Ectodermal cell (in vitro differentiated cells): ENCODE measurements around the gene CDYL.
"Not testable (repeated sequence)": the region's sequence is repeated elsewhere in the genome, so short reads cannot be mapped to it uniquely, and the experiment has no call there.

Source experiments
- H3K27ac ChIP-seq: 2 replicates; pipeline ENCODE4 v1.7.0; 2013; ENCODE audit warnings: mild to moderate bottlenecking, low read depth, low read length; ENCODE audit not compliant: insufficient read depth, poor library complexity, severe bottlenecking
- H3K27me3 ChIP-seq: 2 replicates; pipeline ENCODE4 v1.7.0; 2013; ENCODE audit warnings: mild to moderate bottlenecking, low read length; ENCODE audit not compliant: insufficient read depth, control insufficient read depth, poor library complexity, severe bottlenecking
- H3K36me3 ChIP-seq: one replicate; pipeline ENCODE4 v1.7.0; 2013; ENCODE audit warnings: low read length; ENCODE audit not compliant: control insufficient read depth, insufficient read depth
- H3K4me1 ChIP-seq: one replicate; pipeline ENCODE4 v1.7.0; 2013; ENCODE audit warnings: low read length; ENCODE audit not compliant: control insufficient read depth, insufficient read depth
- H3K4me3 ChIP-seq: 2 replicates; pipeline ENCODE4 v1.7.0; 2013; ENCODE audit warnings: low read depth, low read length, control low read depth; ENCODE audit not compliant: insufficient read depth
- H3K9me3 ChIP-seq: 2 replicates; pipeline ENCODE4 v1.7.0; 2013; ENCODE audit warnings: mild to moderate bottlenecking, low read length, moderate library complexity; ENCODE audit not compliant: control insufficient read depth
- WGBS, 2 experiments: methylation state at CpG; one replicate each; pipeline ENCODE4 v1.1.7; 2013; ENCODE audit warnings: missing lambda C conversion rate in 2 of 2; 5-methylcytosine and 5-hydroxymethylcytosine counted together

The CDYL gene

GRCh38 chr6:4829089-4829488 is 52.9 kb downstream of the CDYL start:
- Histone ChIP-seq H3K4me3 (no peak overlapping the region), H3K4me1 (no peaks in the 10 kb centered on the region), H3K27me3 (no peaks in the 10 kb centered on the region), H3K36me3 (peaks cover 5% of the 10 kb centered on the region), H3K27ac (no peak overlapping the region), H3K9me3 (peaks cover 7% of the 10 kb centered on the region)

DNA sequence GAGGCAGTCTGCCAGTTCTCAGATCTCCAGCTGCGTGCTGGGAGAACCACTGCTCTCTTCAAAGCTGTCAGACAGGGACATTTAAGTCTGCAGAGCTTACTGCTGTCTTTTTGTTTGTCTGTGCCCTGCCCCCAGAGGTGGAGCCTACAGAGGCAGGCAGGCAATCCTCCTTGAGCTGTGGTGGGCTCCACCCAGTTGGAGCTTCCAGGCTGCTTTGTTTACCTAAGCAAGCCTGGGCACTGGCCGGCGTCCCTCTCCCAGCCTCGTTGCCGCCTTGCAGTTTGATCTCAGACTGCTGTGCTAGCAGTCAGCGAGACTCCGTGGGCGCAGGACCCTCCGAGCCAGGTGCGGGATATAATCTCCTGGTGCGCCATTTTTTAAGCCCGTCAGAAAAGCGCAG is 59.3 kb downstream of the CDYL start:
- H3K27ac ChIP-seq, result not testable (repeated sequence)

DNA sequence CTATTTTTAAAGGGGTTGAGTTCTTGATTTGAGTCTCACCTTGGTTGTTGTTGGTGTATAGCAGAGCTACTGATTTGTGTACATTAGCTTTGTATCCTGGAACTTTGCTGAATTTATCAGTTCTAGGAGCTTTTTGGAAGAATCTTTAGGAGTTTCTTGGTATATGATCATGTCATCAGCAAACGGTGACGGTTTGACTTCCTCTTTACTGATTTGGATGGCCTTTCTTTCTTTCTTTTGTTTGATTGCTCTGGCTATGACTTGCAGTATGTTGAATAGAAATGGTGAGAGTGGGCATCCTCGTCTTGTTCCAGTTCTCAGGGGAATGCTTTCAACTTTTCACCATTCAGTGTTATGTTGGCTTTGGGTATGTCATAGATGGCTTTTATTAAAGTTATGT is 64.0 kb downstream of the CDYL start:
- Histone ChIP-seq H3K27ac (no peak overlapping the region), H3K9me3 (peaks cover 6% of the 10 kb centered on the region), H3K36me3 (peaks cover 6% of the 10 kb centered on the region), H3K27me3 (no peaks in the 10 kb centered on the region), H3K4me1 (no peaks in the 10 kb centered on the region), H3K4me3 (no peak overlapping the region)
- WGBS, 2 experiments, result 81 to 91% methylated on average over 3 of the region's 3 CpGs

More for the DNA sequence above, 59.3 kb downstream of the CDYL start:
- 90 to 96% methylated on average over 12 to 13 of the region's 13 CpGs for WGBS, 2 experiments
- not testable (repeated sequence) for H3K4me3 ChIP-seq, H3K36me3 ChIP-seq, H3K4me1 ChIP-seq, H3K27me3 ChIP-seq, H3K9me3 ChIP-seq

GRCh38 chr6:4844108-4844507 is 67.9 kb downstream of the CDYL start:
- peaks cover 6% of the 10 kb centered on the region for H3K36me3 ChIP-seq
- H3K4me1 ChIP-seq, result peaks cover 11% of the 10 kb centered on the region
- H3K27ac ChIP-seq, result no peak overlapping the region
- peaks cover 14% of the 10 kb centered on the region for H3K9me3 ChIP-seq
- no peak overlapping the region for H3K4me3 ChIP-seq
- 91 to 94% methylated on average over 7 of the region's 7 CpGs for WGBS, 2 experiments
- H3K27me3 ChIP-seq, result no peaks in the 10 kb centered on the region

DNA sequence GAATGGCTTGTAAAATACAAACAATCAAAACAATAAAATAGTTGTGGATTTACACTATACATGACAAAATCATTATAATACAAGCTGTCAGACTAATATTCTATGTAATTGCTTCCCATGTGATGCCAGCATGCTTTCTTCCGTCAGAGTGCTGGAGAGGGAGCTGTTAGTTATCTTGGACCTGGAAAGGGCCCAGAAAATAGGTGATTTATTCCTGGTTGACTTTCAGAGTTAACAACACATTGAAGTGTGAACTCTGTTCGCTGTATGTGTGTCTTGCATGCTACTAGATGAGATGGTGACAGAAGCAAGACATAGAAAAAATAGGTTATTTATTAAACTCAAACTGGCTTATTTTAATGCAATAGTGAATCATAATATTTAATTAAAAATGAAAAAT is 70.2 kb downstream of the CDYL start:
- no peak overlapping the region for H3K4me3 ChIP-seq
- peaks cover 11% of the 10 kb centered on the region for H3K4me1 ChIP-seq
- peaks cover 14% of the 10 kb centered on the region for H3K9me3 ChIP-seq
- no peak overlapping the region for H3K27ac ChIP-seq
- WGBS, 2 experiments, result 92% methylated on average over 2 of the region's 2 CpGs
- H3K36me3 ChIP-seq, result peaks cover 6% of the 10 kb centered on the region
- H3K27me3 ChIP-seq, result no peaks in the 10 kb centered on the region

- H3K27me3 ChIP-seq, result no peaks in the 10 kb centered on the region
- H3K9me3 ChIP-seq, result peaks cover 14% of the 10 kb centered on the region
- WGBS, 2 experiments, result 55 to 65% methylated on average over 7 of the region's 7 CpGs
- no peak overlapping the region for H3K27ac ChIP-seq
- H3K4me1 ChIP-seq, result peaks cover 11% of the 10 kb centered on the region
- H3K36me3 ChIP-seq, result peaks cover 6% of the 10 kb centered on the region
- no peak overlapping the region for H3K4me3 ChIP-seq
Observed at GRCh38 chr6:4848382-4849068, 72.3 kb downstream of the CDYL start.

DNA sequence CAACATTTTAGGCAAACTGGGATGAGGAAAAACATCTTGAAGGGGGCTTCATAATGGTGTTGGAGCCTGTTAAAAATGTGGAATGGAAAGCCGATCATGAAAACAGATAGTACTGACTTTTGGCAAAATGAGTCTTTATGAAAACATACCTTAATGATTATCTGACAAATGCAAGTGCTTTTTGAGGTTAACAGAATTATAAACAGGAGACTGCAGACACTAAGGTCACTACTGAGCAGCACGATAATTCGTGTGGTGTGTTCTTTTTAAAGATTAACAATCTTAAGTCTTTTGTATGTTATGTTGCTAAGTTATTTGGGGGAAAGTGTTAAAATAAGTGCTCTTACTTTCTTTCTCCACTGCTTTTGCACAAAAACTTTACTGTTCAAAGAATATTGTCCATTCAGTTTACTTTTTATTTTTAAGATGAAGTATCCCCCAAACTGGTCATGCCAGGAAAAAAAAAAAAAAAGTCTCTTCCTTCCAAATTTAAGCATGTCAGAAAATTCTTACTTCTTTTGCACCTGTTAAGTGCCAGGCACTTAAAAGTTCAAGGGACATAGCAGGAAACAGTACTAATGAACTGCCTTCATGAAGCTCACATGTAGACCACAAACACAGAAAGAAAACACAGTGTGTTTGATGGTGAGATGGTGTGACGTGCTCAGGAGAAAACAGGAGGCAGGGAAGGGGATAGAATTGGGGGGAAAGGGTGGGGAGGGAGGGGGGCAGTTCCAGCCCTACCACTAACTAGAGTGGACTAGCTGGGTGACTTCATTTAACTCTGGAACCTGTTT is 73.2 kb downstream of the CDYL start:
- Histone ChIP-seq H3K4me3 (no peak overlapping the region), H3K27ac (no peak overlapping the region), H3K27me3 (no peaks in the 10 kb centered on the region), H3K4me1 (peaks cover 11% of the 10 kb centered on the region), H3K9me3 (peaks cover 9% of the 10 kb centered on the region), H3K36me3 (no peaks in the 10 kb centered on the region)
- WGBS, 2 experiments, result 90 to 97% methylated on average over 4 of the region's 4 CpGs

DNA sequence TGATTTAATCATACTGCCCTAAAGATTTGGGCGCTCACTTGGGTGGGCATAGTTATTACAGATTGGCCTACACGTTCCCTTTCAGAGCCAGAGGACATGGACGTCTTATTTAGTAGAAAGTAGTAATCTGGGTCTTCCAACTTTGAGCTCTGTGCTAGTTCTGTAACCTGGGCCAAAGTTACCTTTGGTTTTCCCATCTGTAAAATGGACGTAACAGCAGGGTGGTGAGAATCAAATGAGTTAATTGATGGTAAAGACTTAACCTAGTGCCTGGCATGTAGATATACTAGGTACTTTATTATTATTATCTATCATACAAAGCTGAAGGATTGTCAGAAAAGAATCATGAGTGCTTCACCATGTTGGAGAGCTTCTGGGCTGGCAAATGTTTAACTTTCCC is 74.8 kb downstream of the CDYL start:
- no peaks in the 10 kb centered on the region for H3K36me3 ChIP-seq
- 94 to 97% methylated on average over 3 to 4 of the region's 4 CpGs for WGBS, 2 experiments

DNA sequence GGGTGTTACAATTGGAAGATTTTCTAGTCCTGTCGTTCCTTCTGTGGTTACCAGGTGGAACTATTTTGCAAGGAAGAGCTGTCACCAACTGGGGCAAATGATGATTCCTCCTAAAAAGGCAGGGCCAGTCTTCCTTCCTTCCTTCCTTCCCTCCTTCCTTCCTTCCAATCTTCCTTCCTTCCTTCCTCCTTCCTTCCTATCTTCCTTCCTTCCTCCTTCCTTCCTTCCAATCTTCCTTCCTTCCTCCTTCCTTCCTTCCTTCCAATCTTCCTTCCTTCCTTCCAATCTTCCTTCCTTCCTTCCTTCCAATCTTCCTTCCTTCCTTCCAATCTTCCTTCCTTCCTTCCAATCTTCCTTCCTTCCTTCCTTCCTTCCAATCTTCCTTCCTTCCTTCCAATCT is 76.0 kb downstream of the CDYL start:
- not testable (repeated sequence) for H3K36me3 ChIP-seq, H3K4me3 ChIP-seq, H3K27me3 ChIP-seq, H3K27ac ChIP-seq, H3K4me1 ChIP-seq, H3K9me3 ChIP-seq
- 87 to 95% methylated on average over 1 of the region's 1 CpG for WGBS, 2 experiments

More for the DNA sequence above, 74.8 kb downstream of the CDYL start:
- peaks cover 11% of the 10 kb centered on the region for H3K4me1 ChIP-seq
- H3K4me3 ChIP-seq, result no peak overlapping the region
- H3K27me3 ChIP-seq, result no peaks in the 10 kb centered on the region
- H3K9me3 ChIP-seq, result peaks cover 3% of the 10 kb centered on the region
- no peak overlapping the region for H3K27ac ChIP-seq

- no peak overlapping the region for H3K27ac ChIP-seq
- 89 to 93% methylated on average over 5 of the region's 5 CpGs for WGBS, 2 experiments
- H3K4me1 ChIP-seq, result peaks cover 5% of the 10 kb centered on the region
- no peaks in the 10 kb centered on the region for H3K36me3 ChIP-seq
- H3K4me3 ChIP-seq, result no peak overlapping the region
- no peaks in the 10 kb centered on the region for H3K27me3 ChIP-seq
- H3K9me3 ChIP-seq, result no peaks in the 10 kb centered on the region
Observed at GRCh38 chr6:4852938-4853337, 76.7 kb downstream of the CDYL start.
